RWPE1 (cell line): Measurements from ENCODE around the gene PANK4.

ENCODE experiments used
- CTCF ChIA-PET: fragments of 350-600 bp; sonication (Branson Sonifier 250); formaldehyde crosslinking; extraction: SDS; loops from one replicate; lab custom pipeline; 2021; lab: Yijun Ruan, JAX
- POLR2A ChIA-PET: fragments of 400-600 bp; formaldehyde crosslinking; extraction: SDS; loops from one replicate; lab custom pipeline; 2020; ENCODE audit warnings: antibody characterized with exemption; ENCODE audit not compliant: low non-redundant PET; lab: Yijun Ruan, JAX
- DNase-seq: peaks from one replicate; pipeline ENCODE4 v3.0.0; 2012; ENCODE audit warnings: low spot score
- H3K27ac ChIP-seq: fragments of 450-650 bp; 2 replicates; pipeline ENCODE4 v1.5.1; 2017
- TF ChIP-seq, protein P1 (sequence below): fragments of 450-650 bp; conservative IDR thresholded peaks from 2 replicates; pipeline ENCODE4 v1.5.1; 2017; ENCODE audit warnings: low read depth, mild to moderate bottlenecking

The PANK4 gene

DNA sequence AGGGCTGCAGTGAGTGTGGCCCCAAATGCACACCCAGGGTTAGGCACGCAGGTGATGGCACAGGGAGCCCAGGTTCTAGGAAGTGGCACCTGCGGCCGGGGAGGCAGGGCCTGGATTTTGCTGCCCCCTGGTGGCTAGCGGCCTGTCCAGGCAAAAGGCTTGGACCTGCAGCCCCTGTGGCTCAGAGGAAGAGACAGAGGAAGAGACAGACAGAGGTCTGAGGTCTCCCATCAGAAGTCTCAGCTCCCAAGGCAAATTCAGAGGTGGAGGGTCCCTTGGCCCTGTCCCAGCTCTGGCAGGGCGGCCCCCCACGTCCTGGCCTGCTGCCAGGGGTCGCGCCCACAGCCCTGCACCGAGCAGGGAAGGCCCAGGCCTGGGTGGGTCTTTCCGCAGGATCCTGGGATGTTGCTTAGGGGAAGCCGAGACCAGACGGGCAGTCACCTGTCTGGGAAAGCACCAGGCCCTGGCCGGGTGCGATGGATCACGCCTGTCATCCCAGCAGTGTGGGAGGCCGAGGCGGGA lies 21.7 kb upstream of the PANK4 start:
- H3K27ac ChIP-seq: peak overlapping the region; percentile 83
- CTCF ChIA-PET: interaction anchor here (0.6 to 1.3 kb wide), 4 partner anchors 14 to 24 kb away, joined by 3 to 5 read pairs (median 4); no protein-coding TSS in a partner anchor
- DNase-seq: peak; percentile 81
- POLR2A ChIA-PET: no interaction called here
- TF ChIP-seq, protein P1, sequence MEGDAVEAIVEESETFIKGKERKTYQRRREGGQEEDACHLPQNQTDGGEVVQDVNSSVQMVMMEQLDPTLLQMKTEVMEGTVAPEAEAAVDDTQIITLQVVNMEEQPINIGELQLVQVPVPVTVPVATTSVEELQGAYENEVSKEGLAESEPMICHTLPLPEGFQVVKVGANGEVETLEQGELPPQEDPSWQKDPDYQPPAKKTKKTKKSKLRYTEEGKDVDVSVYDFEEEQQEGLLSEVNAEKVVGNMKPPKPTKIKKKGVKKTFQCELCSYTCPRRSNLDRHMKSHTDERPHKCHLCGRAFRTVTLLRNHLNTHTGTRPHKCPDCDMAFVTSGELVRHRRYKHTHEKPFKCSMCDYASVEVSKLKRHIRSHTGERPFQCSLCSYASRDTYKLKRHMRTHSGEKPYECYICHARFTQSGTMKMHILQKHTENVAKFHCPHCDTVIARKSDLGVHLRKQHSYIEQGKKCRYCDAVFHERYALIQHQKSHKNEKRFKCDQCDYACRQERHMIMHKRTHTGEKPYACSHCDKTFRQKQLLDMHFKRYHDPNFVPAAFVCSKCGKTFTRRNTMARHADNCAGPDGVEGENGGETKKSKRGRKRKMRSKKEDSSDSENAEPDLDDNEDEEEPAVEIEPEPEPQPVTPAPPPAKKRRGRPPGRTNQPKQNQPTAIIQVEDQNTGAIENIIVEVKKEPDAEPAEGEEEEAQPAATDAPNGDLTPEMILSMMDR: peak; percentile 93

DNA sequence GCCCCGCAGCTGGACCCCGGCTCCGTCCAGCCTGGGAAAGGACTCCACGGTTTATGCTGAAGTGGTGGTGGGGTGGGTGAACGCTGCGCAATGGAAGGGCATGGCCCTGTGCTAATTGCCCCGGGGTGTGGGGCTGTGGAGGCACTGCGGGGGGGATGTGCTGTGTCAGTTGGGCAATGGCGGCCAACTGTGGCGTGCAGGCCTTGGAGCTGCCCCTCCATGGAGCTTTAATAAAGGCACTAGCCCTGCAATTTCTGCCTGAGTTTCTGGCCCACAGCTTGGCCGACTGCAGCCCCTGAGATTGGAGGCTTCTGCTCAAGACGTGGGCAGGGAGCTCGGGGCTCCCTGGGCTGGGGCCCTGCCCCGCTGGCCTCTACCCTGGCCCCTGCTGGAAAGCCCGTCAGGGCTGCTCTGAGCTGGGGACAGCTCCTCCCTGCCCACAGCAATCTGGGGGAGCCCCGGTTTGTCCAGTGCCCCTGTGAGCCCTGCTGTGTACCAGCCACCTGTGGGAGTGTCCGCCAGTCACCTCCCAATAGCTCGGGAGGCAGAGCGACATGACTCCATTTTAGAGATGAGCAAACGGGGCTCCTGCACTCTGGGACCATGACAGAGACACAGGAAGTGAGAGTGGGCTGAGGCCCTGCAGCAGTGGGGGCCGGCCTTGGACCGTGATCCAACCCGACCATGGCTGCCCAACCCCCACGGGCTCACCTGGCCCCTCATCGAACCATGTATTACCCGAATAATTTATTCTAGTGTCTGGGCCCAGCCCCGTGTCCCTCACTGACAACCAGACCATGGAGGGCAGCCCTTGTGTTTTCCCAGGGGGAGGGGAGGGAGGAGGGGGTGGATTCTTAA lies 21.0 kb upstream of the PANK4 start:
- TF ChIP-seq, protein P1: no peak
- ChIA-PET CTCF (interaction anchor here (0.6 to 1.2 kb wide), 6 partner anchors 13 to 133 kb away, joined by 3 to 5 read pairs (median 4); partner anchors contain the start of gene HES5), POLR2A (no interaction called here)
- H3K27ac ChIP-seq: peak overlapping the region; percentile 83
- DNase-seq: no peak

DNA sequence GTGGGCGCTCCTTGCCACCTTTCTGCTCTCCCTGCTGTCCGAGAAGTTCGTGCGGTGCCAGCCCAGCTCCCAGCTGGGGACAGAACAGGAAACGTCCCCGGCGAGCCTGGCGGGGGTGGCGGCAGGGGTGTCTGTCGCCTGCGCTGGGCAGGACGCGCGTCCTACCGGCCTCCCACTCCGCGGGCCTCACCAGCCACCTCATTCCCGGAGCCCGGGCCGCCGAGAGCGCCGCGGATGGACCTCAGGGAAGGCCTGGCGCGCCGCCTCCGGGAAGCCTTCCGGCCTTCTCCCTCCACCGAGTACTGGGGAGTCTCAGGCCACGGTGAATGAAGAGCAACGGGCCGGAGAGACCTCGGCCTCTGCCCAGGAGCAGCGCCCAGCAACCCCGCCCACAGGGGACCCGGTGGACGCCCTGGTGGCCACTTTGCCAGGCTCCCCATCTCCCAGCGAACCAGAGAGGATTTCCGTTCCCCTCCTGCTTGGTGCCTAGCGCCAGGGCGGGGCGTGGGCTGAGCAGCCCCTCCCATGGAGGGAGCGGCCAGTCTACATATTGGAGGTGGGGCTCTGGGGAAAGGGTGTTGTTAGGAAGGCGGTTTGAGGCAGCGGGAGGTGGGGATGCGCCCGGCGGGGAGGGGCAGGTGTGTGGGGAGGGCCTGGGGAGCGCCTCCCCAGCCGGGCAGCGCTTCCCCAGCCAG lies 20.3 kb upstream of the PANK4 start:
- TF ChIP-seq, protein P1: no peak
- POLR2A ChIA-PET: no interaction called here
- CTCF ChIA-PET: interaction anchor here (0.6 to 1.2 kb wide), 7 partner anchors 13 to 132 kb away, joined by 3 to 5 read pairs (median 4); partner anchors contain the start of gene HES5
- peak; percentile 90 for DNase-seq
- H3K27ac ChIP-seq: peak overlapping the region; percentile 83

DNA sequence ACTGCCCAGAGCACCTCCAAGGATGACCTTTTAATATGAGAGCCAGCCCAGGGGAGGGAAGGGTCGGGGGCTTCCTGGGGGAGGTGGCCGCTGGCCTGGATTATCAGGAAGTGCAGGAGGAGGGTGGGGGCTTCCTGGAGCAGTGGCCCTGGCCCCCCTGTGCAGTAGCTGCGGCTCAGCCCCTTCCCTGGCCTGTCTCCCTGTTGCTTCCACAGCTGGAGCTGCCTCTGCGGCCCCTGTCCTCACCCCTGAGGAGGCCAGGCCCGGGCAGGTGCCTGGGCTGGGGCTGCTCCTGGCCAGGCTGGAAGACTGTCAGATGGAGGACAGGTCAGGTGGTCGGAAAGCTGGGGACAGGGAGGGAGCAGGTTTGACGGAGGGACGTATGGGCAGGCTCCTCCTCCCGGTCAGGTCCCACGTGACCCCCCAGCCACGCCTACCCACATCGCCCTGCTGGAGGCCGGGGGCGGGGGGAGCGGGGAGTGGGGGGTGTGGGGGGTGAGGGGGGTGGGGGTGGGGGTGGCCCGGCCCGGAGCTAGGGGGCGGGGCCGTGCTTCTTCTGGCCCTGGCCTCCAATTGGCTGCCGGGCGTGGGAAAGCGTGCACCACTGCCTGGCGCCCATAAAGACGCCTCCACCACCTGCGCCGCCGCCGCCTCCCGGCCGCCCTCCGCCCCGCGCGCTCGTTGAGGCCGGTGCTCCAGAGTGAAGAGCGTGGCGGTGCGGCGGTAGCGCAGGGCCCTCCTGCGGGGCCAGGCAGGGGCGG lies 19.5 kb upstream of the PANK4 start:
- ChIA-PET CTCF (interaction anchor here (0.6 kb wide), 1 partner anchor 75 kb away, joined by 3 read pairs; no protein-coding TSS in a partner anchor), POLR2A (no interaction called here)
- TF ChIP-seq, protein P1: no peak
- DNase-seq: peak; percentile 94
- peak overlapping the region; percentile 83 for H3K27ac ChIP-seq

DNA sequence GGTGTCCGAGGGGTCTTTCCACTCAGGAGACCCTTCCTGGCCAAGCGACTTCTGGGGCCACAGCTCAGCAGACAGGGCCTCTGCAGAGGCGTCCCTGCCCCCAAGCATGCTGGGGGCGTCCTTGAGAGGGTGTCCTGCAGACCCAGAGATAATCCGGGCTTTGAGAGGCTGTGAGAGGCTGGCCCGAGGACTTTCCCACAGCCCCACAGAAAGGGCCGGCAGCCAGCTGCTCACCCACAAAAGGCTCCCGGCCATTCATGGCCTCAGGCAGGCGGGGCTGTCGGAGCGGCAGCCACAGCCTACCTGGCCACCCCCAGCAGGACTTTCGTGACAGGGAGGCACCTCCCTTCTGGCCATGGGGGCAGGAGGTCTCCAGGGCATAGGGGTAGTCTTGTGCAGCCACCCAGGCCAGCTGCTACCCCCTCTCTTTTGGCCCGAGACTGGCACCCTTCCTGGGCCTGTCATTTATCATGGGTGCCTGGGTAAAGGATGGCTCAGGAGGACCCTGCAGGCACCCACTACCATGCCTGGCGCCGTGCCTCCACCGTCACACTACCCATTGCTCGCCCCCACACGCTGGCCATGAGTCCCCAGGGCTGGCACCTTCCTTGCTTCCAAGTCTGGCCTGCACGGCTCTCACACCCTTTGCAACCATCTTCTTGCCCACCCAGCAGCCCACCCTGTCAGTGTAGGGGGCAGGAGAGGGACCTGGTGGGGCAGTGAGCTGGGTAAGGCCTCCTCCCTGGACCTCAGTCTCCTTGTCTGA lies 18.7 kb upstream of the PANK4 start:
- POLR2A ChIA-PET: no interaction called here
- peak overlapping the region; percentile 83 for H3K27ac ChIP-seq
- TF ChIP-seq, protein P1: no peak
- CTCF ChIA-PET: no interaction called here
- DNase-seq: no peak
